Esophagus muscularis mucosa (tissue), 4 donors: ENCODE data around the gene MSL1. TPM values are rescaled to one million over a fixed set of nuclear protein-coding genes. Genes with fewer than 3 reads are reported as not detected.

ENCODE experiments used
- DNase-seq: peaks from one replicate; pipeline ENCODE4 v3.0.0-alpha.2; 2017; ENCODE audit errors: extremely low spot score
- H3K27ac ChIP-seq, 4 donors: fragments of 200-600 bp; sonication (generic); replicated peaks in 1 of 4; 1 replicate in 3 of 4; 2 replicates in 1 of 4; pipeline ENCODE4 v1.5.1; 2016 to 2019; ENCODE audit warnings: mild to moderate bottlenecking in 1 of 4
- H3K27me3 ChIP-seq, 4 donors: fragments of 200-600 bp; sonication (generic); one replicate each; pipeline versions ENCODE4 v1.5.1 to v1.6.0; 2016 to 2019
- H3K36me3 ChIP-seq, 4 donors: fragments of 200-600 bp; sonication (generic); one replicate each; pipeline ENCODE4 v1.5.1; 2016 to 2019
- H3K4me1 ChIP-seq, 4 donors: fragments of 200-600 bp; sonication (generic); one replicate each; pipeline ENCODE4 v1.5.1; 2016 to 2019
- H3K4me3 ChIP-seq, 4 donors: fragments of 200-600 bp; sonication (generic); 1 replicate in 2 of 4; 2 replicates in 2 of 4; pipeline ENCODE4 v1.5.1; 2016 to 2019; ENCODE audit warnings: mild to moderate bottlenecking in 4 of 4, moderate library complexity in 1 of 4
- H3K9me3 ChIP-seq, 4 donors: fragments of 200-600 bp; sonication (generic); 1 replicate in 3 of 4; 2 replicates in 1 of 4; pipeline ENCODE4 v1.5.1; 2016 to 2019
- CTCF ChIP-seq, 3 experiments: fragments of 200-600 bp in 2 of 3; fragments of 450-650 bp in 1 of 3; sonication (generic) in 2 of 3; IDR thresholded peaks; one replicate each; pipeline ENCODE4 v1.5.1; 2017 to 2019; ENCODE audit warnings: antibody characterized with exemption in 3 of 3, mild to moderate bottlenecking in 2 of 3, moderate library complexity in 1 of 3
- EP300 ChIP-seq: sonication (generic); formaldehyde crosslinking; IDR thresholded peaks from one replicate; pipeline ENCODE4 v1.6.1; 2017; ENCODE audit warnings: antibody characterized with exemption
- POLR2A ChIP-seq: fragments of 450-650 bp; IDR thresholded peaks from one replicate; pipeline ENCODE4 v1.6.1; 2017; ENCODE audit warnings: antibody characterized with exemption, moderate library complexity, mild to moderate bottlenecking, low read depth
- POLR2AphosphoS5 ChIP-seq, 2 donors: sonication (generic); formaldehyde crosslinking; IDR thresholded peaks; one replicate each; pipeline ENCODE4 v1.6.1; 2017; ENCODE audit warnings: antibody characterized with exemption in 2 of 2
- WGBS: methylation state at CpG from one replicate; pipeline ENCODE4 v1.1.5; 2018; 5-methylcytosine and 5-hydroxymethylcytosine counted together
- intact Hi-C: fragments of 100-400 bp; cut with DNase I; formaldehyde crosslinking; loops from one replicate; pipeline ENCODE4 v1.15.1; 2023
- total RNA-seq, 4 donors: library from RNA; depleted of rRNA; stranded (reverse); fragments of >200 nt; gene quantifications; one replicate each; pipeline versions ENCODE4 v1.1.0 to v1.2.1, GENCODE V29; 2016

The MSL1 gene
- total RNA-seq, 4 donors from 2014 or later = 64.1 to 86.8 (median 72.2) TPM

- peak within 1 kb of the TSS; percentile 70 to 93 (median 74) for H3K4me3 ChIP-seq
- no peaks in the 10 kb centered on the region for H3K9me3 ChIP-seq
- no peaks in the 10 kb centered on the region for H3K27me3 ChIP-seq
- peaks cover 78 to 87% (median 83%) of the 10 kb centered on the region in 4 donors for H3K4me1 ChIP-seq
- peak within 1 kb of the TSS; percentile 88 to 99 (median 94) for H3K27ac ChIP-seq
- H3K36me3 ChIP-seq = peaks cover 18 to 22% (median 19%) of the 10 kb centered on the region in 4 donors
- TF ChIP-seq CTCF (IDR thresholded peaks at IDR 0.05) = no peak
- TF ChIP-seq POLR2AphosphoS5 (IDR thresholded peaks at IDR 0.05) = peak; percentile 99 to 100
- peak; percentile 84 for TF ChIP-seq POLR2A
- DNase-seq = no peak
- intact Hi-C loops = no loop called here
- 0% methylated on average over 16 of the region's 16 CpGs for WGBS
Observed at GRCh38 chr17:40100419-40100668, 21.4 kb upstream of the MSL1 start, which contains the start of gene NR1D1. TSS of gene NR1D1 (minus strand) at chr17:40100589. CDS start at chr17:40100094, 495 bp downstream.

GRCh38 chr17:40100669-40101366 is 21.0 kb upstream of the MSL1 start:
- intact Hi-C loops = no loop called here
- Histone ChIP-seq H3K4me3 (peak overlapping the region; percentile 70 to 93 (median 74)), H3K27me3 (no peaks in the 10 kb centered on the region), H3K36me3 (peaks cover 13 to 17% (median 15%) of the 10 kb centered on the region in 4 donors), H3K27ac (peak overlapping the region; percentile 88 to 99 (median 94)), H3K4me1 (peaks cover 78 to 87% (median 83%) of the 10 kb centered on the region in 4 donors), H3K9me3 (no peaks in the 10 kb centered on the region)
- TF ChIP-seq EP300 (peak; percentile 45), CTCF (IDR thresholded peaks at IDR 0.05) (no peak), POLR2A (no peak), POLR2AphosphoS5 (IDR thresholded peaks at IDR 0.05) (peak in 1 of 2 donors; percentile 75)
- 4% methylated on average over 10 of the region's 25 CpGs for WGBS
- peak; percentile 99 for DNase-seq

GRCh38 chr17:40101367-40102210 is 20.2 kb upstream of the MSL1 start:
- H3K9me3 ChIP-seq = no peaks in the 10 kb centered on the region
- no peak for TF ChIP-seq EP300
- H3K4me1 ChIP-seq = peaks cover 79 to 87% (median 83%) of the 10 kb centered on the region in 4 donors
- H3K36me3 ChIP-seq = peaks cover 6 to 10% (median 7%) of the 10 kb centered on the region in 4 donors
- no peaks in the 10 kb centered on the region for H3K27me3 ChIP-seq
- DNase-seq = no peak
- H3K4me3 ChIP-seq = peak overlapping the region; percentile 70 to 93 (median 74)
- H3K27ac ChIP-seq = peak overlapping the region; percentile 88 to 99 (median 94)
- intact Hi-C loops = no loop called here
- WGBS = 73% methylated on average over 16 of the region's 16 CpGs

DNA sequence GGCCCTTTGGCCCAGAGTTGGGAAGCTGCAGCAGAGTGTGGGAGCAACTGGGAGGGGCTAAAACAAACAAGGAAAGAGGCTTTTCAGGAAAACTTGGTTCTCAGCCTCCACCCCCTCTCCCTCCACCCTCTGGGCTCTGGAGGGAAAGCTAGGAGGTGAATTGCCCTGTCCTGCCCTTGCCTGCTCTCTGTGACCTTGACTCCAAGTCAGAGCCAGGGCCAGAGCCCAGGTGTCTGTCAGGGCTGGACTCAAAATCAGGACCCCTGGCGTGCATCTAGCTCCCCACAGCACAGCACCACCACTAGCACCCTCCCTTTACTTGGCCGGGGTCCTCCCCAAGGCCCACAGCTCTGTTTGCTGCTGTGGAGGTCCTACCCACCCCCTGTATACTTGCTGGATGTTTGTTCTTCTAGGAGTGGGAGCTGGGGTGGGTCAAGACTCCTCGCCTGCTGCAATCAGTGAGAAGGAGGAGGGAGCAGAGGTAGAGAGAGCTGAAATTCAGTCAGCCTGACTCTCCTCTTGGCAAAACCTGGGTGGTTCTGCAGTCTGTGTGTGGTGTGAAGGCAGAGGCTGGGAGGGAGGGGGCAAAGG is 18.6 kb upstream of the MSL1 start:
- Histone ChIP-seq H3K27me3 (no peaks in the 10 kb centered on the region), H3K4me3 (no peak overlapping the region), H3K36me3 (no peaks in the 10 kb centered on the region), H3K27ac (peak overlapping the region; percentile 88 to 99 (median 94)), H3K4me1 (peaks cover 79 to 87% (median 83%) of the 10 kb centered on the region in 4 donors), H3K9me3 (no peaks in the 10 kb centered on the region)
- intact Hi-C loops = no loop called here
- no peak for DNase-seq
- TF ChIP-seq CTCF (IDR thresholded peaks at IDR 0.05) = no peak
- no peak for TF ChIP-seq POLR2A
- no peak for TF ChIP-seq EP300
- TF ChIP-seq POLR2AphosphoS5 (IDR thresholded peaks at IDR 0.05) = no peak
- 63% methylated on average over 3 of the region's 3 CpGs for WGBS

GRCh38 chr17:40103688-40104087 is 18.1 kb upstream of the MSL1 start:
- no peak for DNase-seq
- Histone ChIP-seq H3K4me1 (peaks cover 79 to 87% (median 83%) of the 10 kb centered on the region in 4 donors), H3K9me3 (no peaks in the 10 kb centered on the region), H3K4me3 (no peak overlapping the region), H3K27ac (peak overlapping the region; percentile 88 to 99 (median 94)), H3K36me3 (no peaks in the 10 kb centered on the region), H3K27me3 (no peaks in the 10 kb centered on the region)
- intact Hi-C loops = no loop called here
- WGBS = 41% methylated on average over 2 of the region's 2 CpGs
- TF ChIP-seq POLR2A (no peak), CTCF (IDR thresholded peaks at IDR 0.05) (no peak), EP300 (no peak), POLR2AphosphoS5 (IDR thresholded peaks at IDR 0.05) (no peak)
